Measurements from ENCODE around the gene NDUFS1. TPM values are rescaled to one million over a fixed set of nuclear protein-coding genes. Genes with fewer than 3 reads are reported as not detected.
"Not testable (repeated sequence)": the region's sequence is repeated elsewhere in the genome, so short reads cannot be mapped to it uniquely, and the experiment has no call there.

Gene NDUFS1
- total RNA-seq, 6 experiments from 2014 or later, result 89.2 to 135 (median 105) TPM

DNA sequence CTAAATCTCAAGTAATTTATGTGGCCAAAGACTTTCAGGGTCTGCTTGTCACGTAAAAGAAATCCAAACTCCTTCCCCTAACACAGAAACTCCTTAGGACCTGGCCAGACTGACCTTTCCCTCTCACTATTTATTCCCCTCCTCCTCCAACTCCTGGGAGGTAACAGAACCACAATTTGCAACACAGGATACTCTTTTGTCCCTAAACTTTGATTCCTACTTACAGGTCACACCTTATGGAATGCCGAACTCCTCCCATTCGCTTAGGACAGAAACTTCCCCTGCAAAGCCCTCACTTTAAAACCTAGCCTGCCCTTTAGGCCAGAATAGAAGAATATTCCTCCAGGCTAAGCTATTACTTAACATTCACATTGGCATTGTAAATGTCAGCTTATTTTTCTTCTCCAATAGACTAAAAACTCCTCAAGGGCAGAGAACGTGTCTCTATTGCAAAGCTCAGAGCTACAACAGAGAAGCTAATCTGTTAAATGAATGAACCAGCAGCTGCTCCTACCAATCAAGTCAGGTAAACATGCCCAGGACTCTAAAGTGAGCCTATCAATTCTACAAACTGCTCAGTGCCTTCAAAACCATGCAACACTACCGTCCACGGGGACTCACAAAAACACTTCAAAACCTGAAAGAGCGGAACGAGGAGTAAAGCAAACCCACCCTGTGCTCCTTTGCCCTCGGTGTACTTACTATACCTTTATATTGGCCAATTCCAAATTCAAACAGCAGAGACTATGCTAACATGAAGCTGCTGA, 79.4 kb downstream of the NDUFS1 start:
- no peak for TF ChIP-seq POLR2A (IDR thresholded peaks at IDR 0.05)
- TF ChIP-seq, protein P1, sequence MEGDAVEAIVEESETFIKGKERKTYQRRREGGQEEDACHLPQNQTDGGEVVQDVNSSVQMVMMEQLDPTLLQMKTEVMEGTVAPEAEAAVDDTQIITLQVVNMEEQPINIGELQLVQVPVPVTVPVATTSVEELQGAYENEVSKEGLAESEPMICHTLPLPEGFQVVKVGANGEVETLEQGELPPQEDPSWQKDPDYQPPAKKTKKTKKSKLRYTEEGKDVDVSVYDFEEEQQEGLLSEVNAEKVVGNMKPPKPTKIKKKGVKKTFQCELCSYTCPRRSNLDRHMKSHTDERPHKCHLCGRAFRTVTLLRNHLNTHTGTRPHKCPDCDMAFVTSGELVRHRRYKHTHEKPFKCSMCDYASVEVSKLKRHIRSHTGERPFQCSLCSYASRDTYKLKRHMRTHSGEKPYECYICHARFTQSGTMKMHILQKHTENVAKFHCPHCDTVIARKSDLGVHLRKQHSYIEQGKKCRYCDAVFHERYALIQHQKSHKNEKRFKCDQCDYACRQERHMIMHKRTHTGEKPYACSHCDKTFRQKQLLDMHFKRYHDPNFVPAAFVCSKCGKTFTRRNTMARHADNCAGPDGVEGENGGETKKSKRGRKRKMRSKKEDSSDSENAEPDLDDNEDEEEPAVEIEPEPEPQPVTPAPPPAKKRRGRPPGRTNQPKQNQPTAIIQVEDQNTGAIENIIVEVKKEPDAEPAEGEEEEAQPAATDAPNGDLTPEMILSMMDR (IDR thresholded peaks at IDR 0.05), result no peak
- H3K9me3 ChIP-seq, result no peaks in the 10 kb centered on the region
- ATAC-seq (no peak), DNase-seq (no peak)
- no peaks in the 10 kb centered on the region for H3K36me3 ChIP-seq
- 69% methylated on average over 8 of the region's 9 CpGs for WGBS (ENCODE audit: insufficient coverage, low coverage, low lambda C conversion rate, missing lambda C conversion rate)
- no peaks in the 10 kb centered on the region for H3K27me3 ChIP-seq
- no peak overlapping the region for H3K27ac ChIP-seq
- intact Hi-C loops (cut with DNase I), result loop anchor here in 1 of 2 donors (10.0 kb wide), 1 partner anchor 75 kb away; the partner anchor contains the start of genes EEF1B2 and NDUFS1
- H3K4me3 ChIP-seq, result no peak overlapping the region
- H3K4me1 ChIP-seq, result peaks cover 0 to 20% (median 7%) of the 10 kb centered on the region in 4 donors

DNA sequence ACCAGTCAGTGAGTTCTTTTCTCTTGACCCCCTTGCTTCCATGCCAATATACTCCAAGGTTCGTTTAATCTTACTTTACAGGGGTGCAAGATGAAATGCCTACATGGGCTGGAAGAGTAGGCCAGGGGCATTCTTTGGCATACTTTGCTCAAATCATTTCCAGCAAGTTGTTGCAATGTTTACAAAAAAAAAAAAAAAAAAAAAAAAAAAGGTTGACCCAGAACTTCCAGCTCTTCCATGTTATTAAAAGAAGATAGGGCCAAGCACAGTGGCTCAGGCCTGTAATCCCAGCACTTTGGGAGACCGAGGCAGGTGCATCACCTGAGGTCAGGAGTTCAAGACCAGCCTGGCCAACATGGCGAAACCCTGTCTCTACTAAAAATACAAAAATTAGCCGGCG, 81.4 kb downstream of the NDUFS1 start:
- DNase-seq; H3K9me3 ChIP-seq; intact Hi-C loops (cut with DNase I); H3K4me3 ChIP-seq; H3K27me3 ChIP-seq; H3K36me3 ChIP-seq: not testable (repeated sequence)
- H3K4me1 ChIP-seq, result peaks cover 0 to 12% (median 3%) of the 10 kb centered on the region in 4 donors
- H3K27ac ChIP-seq, result peak overlapping the region in 2 of 3 donors; percentile 3 to 46
- ATAC-seq, result peak in 3 of 4 donors; percentile 62 to 68 (median 63)
- WGBS (ENCODE audit: insufficient coverage, low coverage, low lambda C conversion rate, missing lambda C conversion rate), result 53% methylated on average over 4 of the region's 5 CpGs

DNA sequence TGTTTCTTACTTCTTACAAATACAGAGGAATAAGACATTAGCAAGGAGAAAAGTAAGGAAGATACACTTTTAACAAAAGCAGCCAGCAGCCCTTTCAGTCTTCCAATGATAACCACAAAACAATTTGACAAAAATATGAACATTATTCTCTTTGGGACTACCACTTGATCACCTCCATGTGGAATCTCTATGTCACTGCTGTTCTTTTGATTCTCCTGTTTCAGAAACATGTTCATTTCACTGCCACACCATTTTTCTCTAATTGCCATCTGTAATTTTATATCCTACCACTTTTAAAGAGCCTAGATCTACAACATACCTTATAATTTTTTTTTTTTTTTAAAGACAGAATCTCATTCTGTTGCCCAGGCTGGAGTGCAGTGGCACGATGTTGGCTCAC, 84.1 kb downstream of the NDUFS1 start:
- 88% methylated on average over 1 of the region's 1 CpG for WGBS (ENCODE audit: insufficient coverage, low coverage, low lambda C conversion rate, missing lambda C conversion rate)
- intact Hi-C loops (cut with DNase I), result no loop called here
- no peak for DNase-seq

DNA sequence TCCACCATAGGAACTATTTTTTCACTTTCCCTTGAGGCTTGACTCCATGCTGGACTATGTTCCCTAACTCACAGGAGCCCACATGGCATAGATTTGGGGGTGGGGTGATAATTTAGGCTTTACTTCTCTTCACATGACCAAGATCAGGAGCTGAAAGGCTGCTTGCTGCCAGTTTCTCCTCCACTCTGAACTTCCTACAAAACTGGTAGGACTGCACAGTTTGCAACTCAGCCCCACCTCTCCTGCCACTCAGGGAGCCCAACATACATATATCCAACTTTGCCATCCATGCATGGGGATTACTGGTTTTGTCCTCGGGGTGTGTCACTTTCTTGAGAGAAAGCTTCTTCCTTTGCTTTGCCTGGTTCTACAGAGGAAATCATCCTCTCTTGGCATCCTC, 87.4 kb downstream of the NDUFS1 start:
- TF ChIP-seq POLR2A (IDR thresholded peaks at IDR 0.05), result no peak
- TF ChIP-seq, protein P1 (IDR thresholded peaks at IDR 0.05), result no peak
- no peak overlapping the region for H3K27ac ChIP-seq
- H3K4me3 ChIP-seq, result no peak overlapping the region
- no peak for DNase-seq
- H3K9me3 ChIP-seq, result no peaks in the 10 kb centered on the region
- WGBS (ENCODE audit: insufficient coverage, low coverage, low lambda C conversion rate, missing lambda C conversion rate), result 63% methylated on average over 1 of the region's 1 CpG
- H3K4me1 ChIP-seq, result no peaks in the 10 kb centered on the region
- intact Hi-C loops (cut with DNase I), result no loop called here
- no peaks in the 10 kb centered on the region for H3K27me3 ChIP-seq
- no peaks in the 10 kb centered on the region for H3K36me3 ChIP-seq
- peak in 2 of 4 donors; percentile 25 to 44 for ATAC-seq

More for the DNA sequence above, 84.1 kb downstream of the NDUFS1 start:
- Histone ChIP-seq H3K36me3 (no peaks in the 10 kb centered on the region), H3K27ac (no peak overlapping the region), H3K4me3 (no peak overlapping the region), H3K4me1 (peaks cover 0 to 12% (median 2%) of the 10 kb centered on the region in 4 donors), H3K9me3 (no peaks in the 10 kb centered on the region), H3K27me3 (no peaks in the 10 kb centered on the region)
- no peak for TF ChIP-seq POLR2A (IDR thresholded peaks at IDR 0.05)
- TF ChIP-seq, protein P1 (IDR thresholded peaks at IDR 0.05), result no peak
- ATAC-seq, result no peak

DNA sequence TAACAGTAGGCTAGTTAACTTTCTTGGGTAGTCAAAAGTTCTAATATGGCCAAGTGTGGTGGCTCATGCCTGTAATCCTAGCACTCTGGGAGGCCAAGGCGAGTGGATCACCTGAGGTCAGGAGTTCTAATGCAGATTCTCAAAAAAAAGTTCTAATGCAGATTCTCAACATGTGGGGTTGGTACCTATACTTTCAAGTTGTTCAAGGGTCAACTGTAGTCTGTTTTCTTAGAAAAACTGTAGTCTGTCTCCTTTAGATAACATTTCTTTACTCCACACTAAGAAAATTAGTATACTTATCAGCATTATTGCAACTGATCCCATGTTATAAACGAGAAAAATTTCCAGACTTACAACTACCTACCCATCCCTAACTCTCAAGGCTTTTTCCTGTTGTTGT, 89.8 kb downstream of the NDUFS1 start:
- TF ChIP-seq, protein P1 (IDR thresholded peaks at IDR 0.05), result no peak
- no peak for TF ChIP-seq POLR2A (IDR thresholded peaks at IDR 0.05)
- 81% methylated on average over 2 of the region's 2 CpGs for WGBS (ENCODE audit: insufficient coverage, low coverage, low lambda C conversion rate, missing lambda C conversion rate)
- no peak for ATAC-seq
- no peak for DNase-seq
- Histone ChIP-seq H3K4me1 (no peaks in the 10 kb centered on the region), H3K4me3 (no peak overlapping the region), H3K27me3 (no peaks in the 10 kb centered on the region), H3K36me3 (no peaks in the 10 kb centered on the region), H3K9me3 (no peaks in the 10 kb centered on the region), H3K27ac (no peak overlapping the region)
- intact Hi-C loops (cut with DNase I), result no loop called here

Measured in right lobe of liver (tissue), 6 donors.